ENCODE data around the gene CHPT1. TPM values are rescaled to one million over a fixed set of nuclear protein-coding genes. Genes with fewer than 3 reads are reported as not detected.
A peak's percentile ranks its signal among the peaks of the same experiment; 100 is the strongest.

CHPT1 gene
- total and polyA plus RNA-seq, 2 of the 13 experiments (the other 11 are each of a cell fraction or from before 2014, with no cell fraction given), result 117 to 178 TPM

DNA sequence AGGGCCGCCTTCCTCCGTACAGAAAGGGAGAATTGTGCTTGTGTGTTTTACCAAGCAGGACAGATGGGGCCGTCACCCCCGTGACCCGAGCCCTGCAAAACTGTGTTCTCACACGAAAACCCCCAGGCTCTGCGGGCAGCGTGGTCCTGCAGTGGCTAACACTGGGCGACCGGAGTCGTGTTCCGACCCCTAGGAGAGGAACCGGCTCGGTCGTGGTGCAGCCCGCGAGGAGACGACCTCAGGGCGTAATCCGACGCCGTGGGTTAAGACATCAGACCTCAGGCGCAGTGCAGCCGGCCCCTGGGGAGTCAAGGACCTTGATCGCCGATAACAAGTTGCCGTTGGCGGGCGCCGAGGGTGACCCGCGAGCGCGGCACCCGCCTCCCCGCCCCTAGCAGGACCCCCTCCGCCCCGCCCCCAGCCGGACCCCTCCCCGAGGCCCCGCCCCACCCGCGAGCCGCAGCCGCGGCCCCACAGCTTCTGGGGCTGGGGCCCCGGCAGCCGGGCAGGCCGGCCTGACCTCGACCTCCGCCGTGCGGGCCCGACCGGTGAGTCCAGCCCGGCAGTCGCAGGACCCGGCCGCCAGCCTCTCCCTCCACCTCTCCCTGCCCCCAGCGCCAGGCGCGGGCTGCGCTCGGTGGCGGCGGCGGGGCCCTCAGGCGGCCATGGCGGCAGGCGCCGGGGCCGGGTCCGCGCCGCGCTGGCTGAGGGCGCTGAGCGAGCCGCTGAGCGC lies at the start of gene CHPT1 (continued):
- TF ChIP-seq, protein P1, sequence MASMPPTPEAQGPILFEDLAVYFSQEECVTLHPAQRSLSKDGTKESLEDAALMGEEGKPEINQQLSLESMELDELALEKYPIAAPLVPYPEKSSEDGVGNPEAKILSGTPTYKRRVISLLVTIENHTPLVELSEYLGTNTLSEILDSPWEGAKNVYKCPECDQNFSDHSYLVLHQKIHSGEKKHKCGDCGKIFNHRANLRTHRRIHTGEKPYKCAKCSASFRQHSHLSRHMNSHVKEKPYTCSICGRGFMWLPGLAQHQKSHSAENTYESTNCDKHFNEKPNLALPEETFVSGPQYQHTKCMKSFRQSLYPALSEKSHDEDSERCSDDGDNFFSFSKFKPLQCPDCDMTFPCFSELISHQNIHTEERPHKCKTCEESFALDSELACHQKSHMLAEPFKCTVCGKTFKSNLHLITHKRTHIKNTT (CRISPR knock-in tag; IDR thresholded peaks at IDR 0.05), result no peak
- no peak for TF ChIP-seq ZNF451 (CRISPR knock-in tag; IDR thresholded peaks at IDR 0.05)
- 0 out of 2 replicates have a peak, but pooled peaks have one; percentile 46 for TF ChIP-seq ATF2 (CRISPR knock-in tag; IDR thresholded peaks at IDR 0.05)
- peak; percentile 41 for TF ChIP-seq ZNF18 (CRISPR knock-in tag; IDR thresholded peaks at IDR 0.05; ENCODE audit: insufficient replicate concordance)
- TF ChIP-seq U2AF2 (IDR thresholded peaks at IDR 0.05; ENCODE audit: low read depth, low read length), result no peak
- TF ChIP-seq RBAK (CRISPR knock-in tag; IDR thresholded peaks at IDR 0.05), result no peak
- no peak for TF ChIP-seq ZBTB20 (CRISPR knock-in tag; IDR thresholded peaks at IDR 0.05; ENCODE audit: borderline replicate concordance, low read depth)
- no peak; the same call in none of the 2 replicates for TF ChIP-seq ZNF263 (CRISPR knock-in tag; IDR thresholded peaks at IDR 0.05)
- 0 out of 2 replicates have a peak, but pooled peaks have one; percentile 18 for TF ChIP-seq NRL (CRISPR knock-in tag; IDR thresholded peaks at IDR 0.05; ENCODE audit: borderline replicate concordance)
- TF ChIP-seq RARA (CRISPR knock-in tag; IDR thresholded peaks at IDR 0.05), result peak; percentile 67
- TF ChIP-seq ZNF614 (CRISPR knock-in tag; IDR thresholded peaks at IDR 0.05; ENCODE audit: borderline replicate concordance), result no peak; the same call in 1 of the 2 replicates
- TF ChIP-seq DR1 (CRISPR knock-in tag; IDR thresholded peaks at IDR 0.05), result no peak; the same call in 1 of the 2 replicates
- no peak for TF ChIP-seq ZNF775 (CRISPR knock-in tag; IDR thresholded peaks at IDR 0.05; ENCODE audit: borderline replicate concordance)
- no peak for TF ChIP-seq HDAC1 (CRISPR knock-in tag; IDR thresholded peaks at IDR 0.05)
- TF ChIP-seq, protein P2, sequence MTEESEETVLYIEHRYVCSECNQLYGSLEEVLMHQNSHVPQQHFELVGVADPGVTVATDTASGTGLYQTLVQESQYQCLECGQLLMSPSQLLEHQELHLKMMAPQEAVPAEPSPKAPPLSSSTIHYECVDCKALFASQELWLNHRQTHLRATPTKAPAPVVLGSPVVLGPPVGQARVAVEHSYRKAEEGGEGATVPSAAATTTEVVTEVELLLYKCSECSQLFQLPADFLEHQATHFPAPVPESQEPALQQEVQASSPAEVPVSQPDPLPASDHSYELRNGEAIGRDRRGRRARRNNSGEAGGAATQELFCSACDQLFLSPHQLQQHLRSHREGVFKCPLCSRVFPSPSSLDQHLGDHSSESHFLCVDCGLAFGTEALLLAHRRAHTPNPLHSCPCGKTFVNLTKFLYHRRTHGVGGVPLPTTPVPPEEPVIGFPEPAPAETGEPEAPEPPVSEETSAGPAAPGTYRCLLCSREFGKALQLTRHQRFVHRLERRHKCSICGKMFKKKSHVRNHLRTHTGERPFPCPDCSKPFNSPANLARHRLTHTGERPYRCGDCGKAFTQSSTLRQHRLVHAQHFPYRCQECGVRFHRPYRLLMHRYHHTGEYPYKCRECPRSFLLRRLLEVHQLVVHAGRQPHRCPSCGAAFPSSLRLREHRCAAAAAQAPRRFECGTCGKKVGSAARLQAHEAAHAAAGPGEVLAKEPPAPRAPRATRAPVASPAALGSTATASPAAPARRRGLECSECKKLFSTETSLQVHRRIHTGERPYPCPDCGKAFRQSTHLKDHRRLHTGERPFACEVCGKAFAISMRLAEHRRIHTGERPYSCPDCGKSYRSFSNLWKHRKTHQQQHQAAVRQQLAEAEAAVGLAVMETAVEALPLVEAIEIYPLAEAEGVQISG (CRISPR knock-in tag; IDR thresholded peaks at IDR 0.05), result peak; percentile 37
- TF ChIP-seq SETDB1 (CRISPR knock-in tag; IDR thresholded peaks at IDR 0.05; ENCODE audit: borderline replicate concordance), result no peak
- 0 out of 2 replicates have a peak, but pooled peaks have one; percentile 34 for TF ChIP-seq ZNF768 (CRISPR knock-in tag; IDR thresholded peaks at IDR 0.05)
- TF ChIP-seq MIXL1 (CRISPR knock-in tag; IDR thresholded peaks at IDR 0.05), result no peak; the same call in 1 of the 2 replicates
- TF ChIP-seq TBL1XR1 (IDR thresholded peaks at IDR 0.05; ENCODE audit: borderline replicate concordance, low read length, partially characterized antibody), result no peak
